Skeletal muscle satellite cell (primary cell): ENCODE results near the gene UBE2G1. TPM values are rescaled to one million over a fixed set of nuclear protein-coding genes. Genes with fewer than 3 reads are reported as not detected.

ENCODE experiments used
- small RNA-seq: library from RNA; depleted of rRNA; stranded (forward); fragments of <200 nt; gene quantifications from one replicate; pipeline ENCODE3, GENCODE V24; 2012

UBE2G1 gene

Small RNAs within 50 kb of the gene (small RNA-seq; reads per million reads assigned to genes)
- not detected for gene RN7SL774P
